GM10847 (cell line): Measurements from ENCODE around the gene ENDOD1.

Experiments
- POLR2A ChIP-seq: IDR thresholded peaks from 2 replicates; pipeline ENCODE4 v1.6.1; 2011; ENCODE audit not compliant: insufficient read length; ENCODE audit errors: extremely low read depth

ENDOD1 gene

GRCh38 chr11:95068549-95068948 is 21.1 kb upstream of the ENDOD1 start:
- TF ChIP-seq POLR2A = peak; percentile 17

GRCh38 chr11:95070471-95070870 is 19.2 kb upstream of the ENDOD1 start:
- no peak for TF ChIP-seq POLR2A

- TF ChIP-seq POLR2A = no peak
Measured at GRCh38 chr11:95072948-95073347, 16.7 kb upstream of the ENDOD1 start.

GRCh38 chr11:95074792-95075563 is 14.7 kb upstream of the ENDOD1 start:
- no peak for TF ChIP-seq POLR2A

- TF ChIP-seq POLR2A = no peak
Measured at GRCh38 chr11:95076416-95076815, 13.2 kb upstream of the ENDOD1 start.

DNA sequence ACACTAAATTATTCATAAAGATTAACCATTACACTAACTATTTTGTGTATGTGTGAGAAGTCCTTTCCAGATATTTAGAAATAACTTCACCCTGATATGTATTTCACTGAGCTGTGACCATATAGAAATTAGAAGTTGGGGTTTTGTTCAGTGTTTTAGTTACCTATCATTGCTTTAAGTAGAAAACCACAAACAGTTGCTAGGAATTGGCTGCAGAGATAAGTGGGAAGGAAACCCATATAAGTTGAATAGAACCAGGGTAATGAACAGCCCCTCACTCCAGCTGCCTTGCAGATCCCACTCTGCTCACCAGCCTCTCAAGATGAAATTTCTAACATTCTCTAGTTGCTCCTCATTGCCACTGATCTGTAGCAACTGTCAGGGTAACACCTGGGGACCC is 12.7 kb upstream of the ENDOD1 start:
- TF ChIP-seq POLR2A = no peak

DNA sequence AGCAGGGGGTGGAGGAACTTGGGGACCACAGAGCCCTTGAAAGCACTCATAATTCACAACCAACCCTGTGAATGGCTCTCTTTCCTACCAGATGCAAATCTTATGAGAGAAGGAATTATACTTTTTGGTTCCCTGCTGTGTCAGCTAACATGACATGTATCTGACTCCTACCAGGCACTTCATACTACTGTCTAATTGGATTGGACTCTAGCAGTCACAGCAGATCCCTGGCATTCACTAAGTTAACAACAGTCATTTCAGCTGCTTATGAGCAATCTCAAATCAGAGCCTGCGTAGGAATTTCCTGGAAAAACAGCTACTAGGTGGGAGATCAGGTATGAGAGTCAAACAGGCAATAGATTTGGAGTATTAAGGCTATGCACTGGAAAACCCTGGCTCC is 11.1 kb upstream of the ENDOD1 start:
- no peak for TF ChIP-seq POLR2A

GRCh38 chr11:95081010-95081409 is 8.6 kb upstream of the ENDOD1 start:
- no peak for TF ChIP-seq POLR2A

DNA sequence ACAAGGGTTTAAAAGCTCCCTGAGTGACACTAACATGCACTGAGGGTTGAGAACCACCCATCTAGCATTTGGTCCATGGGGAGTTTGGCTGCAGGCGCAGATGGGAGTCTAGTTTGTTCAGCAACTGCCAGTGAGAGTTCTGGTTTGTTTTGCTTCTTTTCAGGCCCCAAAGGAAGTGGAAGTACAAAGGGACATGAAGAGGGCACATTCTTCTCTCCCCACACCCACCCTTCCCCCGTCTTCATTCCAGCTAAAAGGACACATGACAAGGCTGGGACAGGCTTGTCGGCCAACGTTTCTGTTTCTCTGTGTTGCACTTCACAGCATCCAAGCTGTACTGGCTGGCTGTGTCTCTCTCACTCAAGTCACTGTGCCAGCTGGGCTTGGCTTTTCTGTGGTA is 8.2 kb upstream of the ENDOD1 start:
- TF ChIP-seq POLR2A = no peak

GRCh38 chr11:95082576-95083001 is 7.1 kb upstream of the ENDOD1 start:
- no peak for TF ChIP-seq POLR2A

DNA sequence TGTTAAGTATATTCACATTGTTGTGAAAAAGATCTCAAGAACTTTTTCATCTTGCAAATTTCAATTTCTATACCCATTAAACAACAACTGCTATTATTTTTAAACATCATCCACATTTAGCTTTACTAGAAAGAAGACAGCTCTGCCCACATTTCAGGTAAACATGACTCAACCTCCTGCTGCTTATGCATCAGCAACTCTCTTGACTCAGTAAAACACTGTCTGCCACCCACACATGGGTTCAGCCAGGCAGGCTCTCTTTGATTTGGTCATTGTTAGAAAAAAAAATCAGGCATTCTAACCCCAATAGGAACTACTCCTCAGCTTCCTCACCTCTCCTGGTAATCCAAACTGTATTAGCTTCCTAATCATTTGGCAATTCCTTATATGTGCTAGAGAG is 5.1 kb upstream of the ENDOD1 start:
- no peak for TF ChIP-seq POLR2A

DNA sequence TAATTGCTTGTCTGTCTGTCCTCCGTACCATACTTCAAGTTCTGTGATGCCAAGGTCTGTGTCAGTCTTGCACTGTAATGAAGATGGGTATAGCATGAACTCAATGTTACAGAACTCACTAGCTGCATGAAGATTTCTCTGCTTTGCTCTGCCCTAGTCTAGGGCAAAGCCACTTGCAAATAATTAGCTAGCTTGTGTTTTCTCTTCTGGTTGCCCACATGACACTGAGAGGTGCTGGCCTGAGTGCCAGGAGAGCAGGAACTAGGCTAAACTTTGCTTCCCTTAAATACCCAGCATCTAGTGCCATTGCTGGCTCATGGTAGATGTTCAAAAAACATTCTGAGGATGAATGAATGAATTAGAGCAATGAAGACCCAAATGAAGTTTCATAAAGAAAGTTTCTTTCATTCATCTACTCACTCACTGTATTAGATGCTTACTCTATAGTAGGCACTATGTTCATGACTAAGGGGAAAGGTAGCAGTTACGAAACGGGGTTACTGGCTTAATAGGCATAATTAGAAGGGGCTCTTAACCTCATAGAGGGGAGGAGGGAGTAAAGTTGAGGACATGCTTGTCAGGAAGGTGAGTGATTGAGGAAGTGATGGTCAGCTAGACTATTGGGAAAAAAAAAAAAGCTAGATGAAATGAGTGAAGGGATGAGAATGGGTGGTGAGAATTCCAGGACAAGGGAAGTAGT is 4.4 kb upstream of the ENDOD1 start:
- no peak for TF ChIP-seq POLR2A

DNA sequence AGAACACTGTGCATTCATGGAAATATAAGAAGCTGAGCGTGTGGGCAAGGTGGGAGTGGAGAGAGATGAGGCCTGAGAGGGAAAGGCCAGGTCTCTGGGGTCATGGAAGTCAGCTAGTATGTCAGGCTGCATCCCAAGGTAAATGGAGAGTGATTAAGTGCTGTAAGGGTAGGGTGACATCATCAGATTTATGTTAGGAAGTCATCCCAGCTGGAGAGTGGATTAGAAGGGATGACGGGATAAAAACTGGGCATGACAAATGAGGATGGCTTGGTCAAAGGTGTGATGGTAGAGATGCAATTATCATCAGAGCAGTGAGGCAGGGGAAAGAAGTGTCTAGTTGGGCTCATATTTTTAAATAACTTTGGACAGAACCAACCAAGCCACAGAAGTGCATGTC is 3.5 kb upstream of the ENDOD1 start:
- TF ChIP-seq POLR2A = no peak

DNA sequence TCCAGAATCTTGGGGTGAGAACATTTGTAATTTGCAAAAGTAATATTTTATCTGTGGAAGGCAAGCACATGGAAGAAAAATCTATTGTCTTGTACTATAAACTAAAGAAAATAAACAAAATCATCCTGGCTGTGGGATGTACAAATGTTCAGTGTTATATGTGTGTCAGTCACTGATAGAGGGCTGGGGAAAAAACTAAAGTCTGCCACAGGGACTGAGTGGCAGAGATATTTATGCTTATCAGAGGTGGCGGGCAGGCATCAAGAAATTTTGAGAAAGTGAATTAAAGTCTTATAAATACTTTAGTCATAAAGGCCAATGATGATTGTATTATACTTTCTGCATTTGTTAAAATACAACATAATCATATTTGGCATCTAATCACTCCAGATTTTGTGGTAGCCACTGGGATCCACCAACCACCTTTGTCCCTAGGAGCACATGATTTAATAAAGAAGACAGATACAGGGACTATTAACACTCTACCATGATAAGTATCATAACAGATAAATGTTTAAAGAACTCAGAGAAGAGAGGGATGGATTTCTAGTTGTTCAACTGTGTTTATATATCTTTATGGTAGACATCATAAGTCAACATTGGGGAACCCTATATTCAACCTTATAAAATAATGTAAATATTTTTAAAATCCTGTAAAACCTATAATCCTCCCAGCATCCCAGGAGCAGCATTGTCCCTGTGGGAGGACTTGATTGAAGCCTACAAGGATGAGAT is 2.6 kb upstream of the ENDOD1 start:
- TF ChIP-seq POLR2A = no peak

DNA sequence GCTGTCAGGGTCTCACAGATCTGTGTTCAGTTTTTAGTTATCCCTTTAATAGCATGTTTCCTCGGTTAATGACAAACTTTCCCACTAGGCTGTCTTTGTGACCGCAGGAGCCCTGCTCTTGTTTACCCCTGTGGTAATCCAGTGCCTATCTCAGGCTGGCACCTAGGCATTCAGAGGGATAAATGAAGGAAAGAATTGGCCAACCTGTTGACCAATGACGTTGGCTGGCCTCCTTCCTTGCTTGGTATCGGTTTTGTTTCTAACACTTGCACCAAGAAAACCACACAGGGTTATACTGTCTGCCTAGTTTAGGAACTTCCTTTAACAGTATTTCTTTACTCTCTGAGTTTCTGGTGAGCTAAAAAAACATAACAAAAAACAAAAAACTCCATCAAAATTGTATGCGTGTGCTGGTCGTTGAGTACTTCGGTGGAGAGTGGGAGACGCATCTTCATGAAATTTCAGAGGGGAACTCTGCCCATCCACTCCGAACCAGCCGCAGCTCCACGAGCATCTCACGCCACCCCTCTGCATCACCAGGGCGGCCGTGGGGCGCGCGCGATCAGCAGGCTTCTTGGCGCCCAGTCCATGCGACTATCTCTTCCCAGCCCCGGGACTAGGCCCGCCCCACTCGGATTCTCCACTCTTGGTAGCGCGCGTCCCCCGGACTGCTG is 563 bp upstream of the ENDOD1 start:
- TF ChIP-seq POLR2A = no peak
